WI38 (cell line): ENCODE results near the gene BMAL2.

ENCODE experiments used
- H3K4me3 ChIP-seq: 2 replicates; pipeline ENCODE4 v1.5.1; 2011; ENCODE audit warnings: low read depth, mild to moderate bottlenecking, control low read depth, low read length
- CTCF ChIP-seq: IDR thresholded peaks from 2 replicates; pipeline ENCODE4 v1.5.1; 2012; ENCODE audit warnings: low read depth, mild to moderate bottlenecking, control low read depth, low read length

The BMAL2 gene

GRCh38 chr12:27324530-27324929, 8.1 kb upstream of the BMAL2 start:
- no peak overlapping the region for H3K4me3 ChIP-seq
- no peak for TF ChIP-seq CTCF

GRCh38 chr12:27330846-27331245, 1.8 kb upstream of the BMAL2 start:
- no peak for TF ChIP-seq CTCF
- no peak overlapping the region for H3K4me3 ChIP-seq

GRCh38 chr12:27331291-27331926, 1.2 kb upstream of the BMAL2 start:
- H3K4me3 ChIP-seq, result peak overlapping the region; percentile 70; the same call in 1 of the 2 replicates
- TF ChIP-seq CTCF, result no peak

- no peak for TF ChIP-seq CTCF
- peak overlapping the region; percentile 70 for H3K4me3 ChIP-seq
These were observed 710 bp upstream of the BMAL2 start for GRCh38 chr12:27331927-27332324.

GRCh38 chr12:27332407-27332713, 276 bp upstream of the BMAL2 start:
- H3K4me3 ChIP-seq, result peak overlapping the region; percentile 70
- TF ChIP-seq CTCF, result no peak

GRCh38 chr12:27333403-27334009, 870 bp downstream of the BMAL2 start:
- peak overlapping the region; percentile 70 for H3K4me3 ChIP-seq
- no peak for TF ChIP-seq CTCF

- H3K4me3 ChIP-seq, result peak overlapping the region; percentile 70
- no peak for TF ChIP-seq CTCF
These were observed 1.5 kb downstream of the BMAL2 start for GRCh38 chr12:27334042-27334720.
